Astrocyte (in vitro differentiated cells and primary cell): ENCODE results near the gene TBC1D2B.

Source experiments
- EZH2 ChIP-seq: IDR thresholded peaks from 2 replicates; pipeline ENCODE4 v1.6.1; 2012; ENCODE audit warnings: mild to moderate bottlenecking, low read length, inconsistent platforms; ENCODE audit not compliant: insufficient read depth
- TF ChIP-seq, protein P1 (sequence below): IDR thresholded peaks from 2 replicates; pipeline ENCODE4 v1.5.1; 2011; ENCODE audit warnings: low read depth, mild to moderate bottlenecking, inconsistent platforms, low read length, moderate library complexity; ENCODE audit not compliant: insufficient read depth

DNA sequence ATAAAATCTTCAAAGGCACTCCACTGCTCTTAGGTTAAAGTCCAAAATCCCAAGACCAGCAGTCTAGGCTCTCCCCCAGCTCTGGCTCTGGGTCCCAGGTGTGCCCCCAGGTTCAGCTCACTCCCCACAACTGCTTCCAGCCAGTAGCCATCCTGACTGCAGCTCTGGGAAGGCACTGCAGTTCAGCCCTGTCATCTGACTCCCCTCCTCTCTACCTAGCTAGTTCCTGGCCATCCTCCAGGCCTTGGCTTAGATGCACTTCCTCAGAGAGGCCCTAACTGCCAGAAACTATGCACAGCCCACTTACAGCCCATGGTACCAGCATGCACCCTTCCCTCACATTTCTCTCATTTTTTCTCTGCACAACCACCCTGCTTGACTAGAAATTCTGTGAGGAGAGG lies 25.5 kb downstream of the TBC1D2B start:
- TF ChIP-seq, protein P1, sequence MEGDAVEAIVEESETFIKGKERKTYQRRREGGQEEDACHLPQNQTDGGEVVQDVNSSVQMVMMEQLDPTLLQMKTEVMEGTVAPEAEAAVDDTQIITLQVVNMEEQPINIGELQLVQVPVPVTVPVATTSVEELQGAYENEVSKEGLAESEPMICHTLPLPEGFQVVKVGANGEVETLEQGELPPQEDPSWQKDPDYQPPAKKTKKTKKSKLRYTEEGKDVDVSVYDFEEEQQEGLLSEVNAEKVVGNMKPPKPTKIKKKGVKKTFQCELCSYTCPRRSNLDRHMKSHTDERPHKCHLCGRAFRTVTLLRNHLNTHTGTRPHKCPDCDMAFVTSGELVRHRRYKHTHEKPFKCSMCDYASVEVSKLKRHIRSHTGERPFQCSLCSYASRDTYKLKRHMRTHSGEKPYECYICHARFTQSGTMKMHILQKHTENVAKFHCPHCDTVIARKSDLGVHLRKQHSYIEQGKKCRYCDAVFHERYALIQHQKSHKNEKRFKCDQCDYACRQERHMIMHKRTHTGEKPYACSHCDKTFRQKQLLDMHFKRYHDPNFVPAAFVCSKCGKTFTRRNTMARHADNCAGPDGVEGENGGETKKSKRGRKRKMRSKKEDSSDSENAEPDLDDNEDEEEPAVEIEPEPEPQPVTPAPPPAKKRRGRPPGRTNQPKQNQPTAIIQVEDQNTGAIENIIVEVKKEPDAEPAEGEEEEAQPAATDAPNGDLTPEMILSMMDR, result no peak
- TF ChIP-seq EZH2, result no peak
